ENCODE results near the gene KCNQ5.
"Not testable (repeated sequence)": the region's sequence is repeated elsewhere in the genome, so short reads cannot be mapped to it uniquely, and the experiment has no call there.

The KCNQ5 gene

GRCh38 chr6:72621291-72622093 lies at the start of gene KCNQ5:
Gene KCNQ5, plus strand, starts transcription at chr6:72622064.
- DNase-seq: peak; percentile 68

GRCh38 chr6:72579865-72580264 lies 42.0 kb upstream of the KCNQ5 start:
- no peak for DNase-seq

- no peak for DNase-seq
These were observed 41.5 kb upstream of the KCNQ5 start for GRCh38 chr6:72580281-72580940.

GRCh38 chr6:72580950-72581349 lies 40.9 kb upstream of the KCNQ5 start:
- not testable (repeated sequence) for DNase-seq

- DNase-seq: no peak
These were observed 33.7 kb upstream of the KCNQ5 start for GRCh38 chr6:72588155-72588554.

- no peak for DNase-seq
These were observed 32.8 kb upstream of the KCNQ5 start for GRCh38 chr6:72589096-72589495.

GRCh38 chr6:72595812-72596211 lies 26.1 kb upstream of the KCNQ5 start:
- DNase-seq: no peak

GRCh38 chr6:72616406-72617015 lies 5.4 kb upstream of the KCNQ5 start:
- no peak for DNase-seq

- no peak for DNase-seq
These were observed 4.1 kb upstream of the KCNQ5 start for GRCh38 chr6:72617721-72618120.

GRCh38 chr6:72619883-72620696 lies 1.8 kb upstream of the KCNQ5 start:
- DNase-seq: peak; percentile 75

GRCh38 chr6:72620871-72621290 lies 983 bp upstream of the KCNQ5 start:
- DNase-seq: no peak

GRCh38 chr6:72622094-72622940 lies 453 bp downstream of the KCNQ5 start:
- DNase-seq: peak; percentile 82

- no peak for DNase-seq
These were observed 1.9 kb downstream of the KCNQ5 start for GRCh38 chr6:72623808-72624207.

GRCh38 chr6:72624557-72625160 lies 2.8 kb downstream of the KCNQ5 start:
- no peak for DNase-seq

- no peak for DNase-seq
These were observed 4.3 kb downstream of the KCNQ5 start for GRCh38 chr6:72626126-72626525.

GRCh38 chr6:72627539-72627938 lies 5.7 kb downstream of the KCNQ5 start:
- no peak for DNase-seq

- DNase-seq: no peak
These were observed 9.6 kb downstream of the KCNQ5 start for GRCh38 chr6:72631480-72631879.

GRCh38 chr6:72635636-72636035 lies 13.8 kb downstream of the KCNQ5 start:
- no peak for DNase-seq

- DNase-seq: no peak
These were observed 14.4 kb downstream of the KCNQ5 start for GRCh38 chr6:72636215-72636614.

- no peak for DNase-seq
These were observed 14.9 kb downstream of the KCNQ5 start for GRCh38 chr6:72636786-72637185.

GRCh38 chr6:72639920-72640614 lies 18.2 kb downstream of the KCNQ5 start:
- no peak for DNase-seq

Measured in islet precursor cell (in vitro differentiated cells).